ENCODE measurements around the gene FERMT1.
"Not testable (repeated sequence)": the region's sequence is repeated elsewhere in the genome, so short reads cannot be mapped to it uniquely, and the experiment has no call there.

The FERMT1 gene

DNA sequence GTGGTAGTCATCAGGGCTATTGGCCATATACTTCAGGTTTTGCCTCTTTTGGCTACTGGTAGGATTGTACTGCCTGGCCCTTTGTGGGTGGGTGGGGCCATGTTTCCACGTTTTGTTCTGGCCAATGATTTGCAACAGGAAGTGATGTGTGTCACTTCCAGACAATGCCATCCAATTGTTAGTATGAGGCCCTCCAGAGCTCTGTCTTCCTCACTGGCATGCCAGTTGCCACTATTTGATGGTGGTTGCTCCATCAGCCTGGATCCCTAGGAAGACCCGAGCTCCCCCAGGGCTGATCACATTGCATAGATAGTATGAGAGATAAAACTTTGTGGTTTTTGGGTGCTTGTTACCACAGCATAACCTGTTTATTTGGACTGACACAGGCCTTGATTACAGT, 61.3 kb downstream of the FERMT1 start:
- no peak for DNase-seq

DNA sequence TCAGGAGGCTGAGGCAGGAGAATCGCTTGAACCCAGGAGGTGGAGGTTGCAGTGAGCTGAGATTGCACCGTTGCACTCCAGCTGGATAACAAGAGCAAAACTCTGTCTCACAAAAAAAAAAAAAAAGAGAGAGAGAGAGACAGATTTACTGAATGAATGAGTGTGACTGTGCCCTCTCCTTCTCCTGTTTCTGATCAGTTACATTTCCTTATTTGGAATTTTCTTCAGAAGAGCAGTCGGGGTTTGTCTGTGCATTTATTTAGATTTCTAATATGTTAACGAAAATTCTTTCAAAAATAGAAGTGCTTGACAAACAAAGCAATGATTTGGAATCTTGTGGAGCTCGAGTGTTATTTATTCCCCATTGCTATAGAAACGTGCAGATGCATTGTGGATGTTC, 62.6 kb downstream of the FERMT1 start:
- no peak for DNase-seq

DNA sequence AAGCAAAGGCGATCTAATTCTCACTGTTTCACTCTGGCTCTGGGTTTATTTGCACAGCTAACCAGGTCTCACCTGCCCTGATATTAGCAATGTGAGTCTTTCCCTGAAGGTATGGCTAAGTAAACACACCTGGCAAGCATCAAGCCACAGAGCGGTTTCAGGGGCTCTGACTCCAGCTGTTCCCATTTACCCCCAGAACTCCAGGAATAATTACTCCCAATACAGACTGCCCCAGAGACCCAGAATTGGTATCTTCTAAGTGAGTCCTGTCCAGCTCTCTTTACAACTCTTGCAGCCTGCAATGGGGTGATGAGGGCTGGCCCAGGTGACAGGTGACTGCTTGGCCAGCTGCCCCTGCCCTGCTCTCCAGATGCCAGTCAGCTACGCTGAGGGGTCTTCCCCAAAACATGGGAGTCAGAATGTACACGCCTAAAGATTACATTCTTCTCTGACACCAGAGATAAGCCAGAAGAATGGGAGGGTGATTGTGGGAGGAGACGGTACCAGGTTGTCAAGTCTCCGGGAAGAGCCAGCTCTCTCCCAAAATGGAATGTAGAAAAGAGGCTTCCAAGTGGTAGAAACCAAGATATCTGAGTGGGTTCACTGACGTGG, 64.0 kb downstream of the FERMT1 start:
- peak; percentile 98 for DNase-seq

DNA sequence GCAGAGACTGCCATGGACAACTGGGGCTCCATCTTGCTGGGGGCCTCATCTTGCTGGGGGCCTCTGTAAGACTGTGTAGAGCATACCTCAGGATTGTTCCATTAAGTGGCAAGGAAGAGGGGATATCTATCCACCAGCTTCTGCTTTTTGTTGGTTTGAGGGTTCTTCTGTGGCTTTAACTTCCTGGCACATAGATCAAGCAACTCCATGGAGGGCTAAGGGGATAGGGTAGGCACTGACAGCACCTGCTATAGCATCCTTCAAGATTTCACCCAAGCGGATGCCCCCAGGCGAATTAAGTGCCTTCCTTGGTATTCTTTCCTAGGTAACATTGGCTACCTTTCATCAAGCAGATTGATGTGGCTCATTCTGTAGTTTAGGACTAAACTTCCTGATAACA, 65.1 kb downstream of the FERMT1 start:
- DNase-seq: peak; percentile 42

DNA sequence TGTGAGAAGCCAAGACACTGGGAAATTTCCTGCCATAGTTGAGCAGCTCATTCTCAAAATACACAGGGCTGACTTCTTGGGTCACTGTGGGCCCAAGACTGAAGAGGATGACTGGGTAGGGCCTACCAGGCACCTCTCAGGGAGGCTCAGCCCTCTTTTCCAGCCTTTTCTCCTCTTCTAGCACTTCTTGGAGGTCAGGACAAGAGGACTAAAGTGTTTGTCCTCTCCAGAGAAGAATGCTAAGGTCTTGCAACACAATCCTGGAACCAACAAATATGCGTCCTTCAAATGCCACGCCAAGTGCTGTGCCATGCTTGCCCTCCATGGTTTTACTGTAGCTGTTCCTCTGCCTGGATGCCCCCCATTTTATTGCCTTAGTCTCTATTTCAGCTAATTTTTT, 65.7 kb downstream of the FERMT1 start:
- no peak for DNase-seq

DNA sequence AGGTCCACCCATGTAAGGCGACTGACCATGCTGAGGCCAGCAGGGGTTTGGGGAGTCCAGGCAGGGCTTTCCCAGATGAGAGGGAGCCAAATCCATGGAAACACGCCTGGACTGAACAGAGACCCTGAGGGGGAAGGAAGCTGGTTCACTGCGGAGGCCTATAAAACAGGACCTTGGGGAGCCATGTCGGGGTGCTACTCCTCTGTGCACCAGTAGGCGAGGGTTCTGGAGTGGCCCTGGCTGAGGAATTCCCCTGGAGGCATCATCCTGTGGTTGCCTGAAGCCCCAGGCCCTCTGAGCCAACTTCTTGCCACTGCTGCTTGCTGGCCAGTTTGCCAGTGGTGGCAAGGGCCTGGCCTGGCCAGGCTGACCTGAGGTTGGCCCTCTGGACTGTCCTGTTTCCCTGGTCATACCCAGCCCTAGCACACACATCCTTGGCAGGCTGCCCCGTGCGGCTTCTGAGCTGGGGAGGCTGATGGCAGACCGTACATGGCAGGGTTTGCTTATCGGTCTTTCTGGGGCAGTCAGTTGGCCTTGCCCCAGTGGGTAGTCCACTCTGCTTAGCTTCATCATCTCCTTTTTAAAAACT, 66.8 kb downstream of the FERMT1 start:
- DNase-seq: no peak

DNA sequence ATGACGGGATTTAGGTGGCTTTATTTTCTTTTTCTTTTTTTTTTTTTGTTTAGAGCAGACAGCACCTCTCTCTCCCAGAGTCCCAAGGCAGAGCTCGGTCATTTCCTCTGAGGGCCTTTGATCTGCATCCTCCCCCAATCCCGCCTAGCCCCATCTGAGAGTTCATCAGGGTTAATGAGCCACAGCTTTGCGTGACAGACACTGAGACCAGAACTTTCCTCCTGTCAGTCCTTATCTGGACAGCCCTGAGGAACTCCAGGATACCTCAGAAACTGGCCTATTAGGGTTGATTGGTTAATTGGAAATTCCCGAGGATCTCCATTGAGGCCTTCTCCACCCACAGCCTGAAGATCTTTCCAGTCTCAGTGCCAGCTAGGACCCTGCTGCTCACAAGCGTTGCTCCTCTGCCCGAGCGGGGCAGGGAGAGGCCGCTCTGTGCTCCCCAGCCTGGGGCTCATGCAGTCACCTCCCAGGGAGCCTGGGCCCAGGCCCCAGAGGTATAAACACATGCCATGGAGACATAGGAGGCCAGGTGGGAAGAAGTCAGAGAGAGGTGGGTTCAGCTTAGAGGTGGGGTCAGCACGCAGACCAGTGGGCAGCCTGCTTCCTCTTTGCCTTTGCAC, 67.6 kb downstream of the FERMT1 start:
- DNase-seq: no peak

DNA sequence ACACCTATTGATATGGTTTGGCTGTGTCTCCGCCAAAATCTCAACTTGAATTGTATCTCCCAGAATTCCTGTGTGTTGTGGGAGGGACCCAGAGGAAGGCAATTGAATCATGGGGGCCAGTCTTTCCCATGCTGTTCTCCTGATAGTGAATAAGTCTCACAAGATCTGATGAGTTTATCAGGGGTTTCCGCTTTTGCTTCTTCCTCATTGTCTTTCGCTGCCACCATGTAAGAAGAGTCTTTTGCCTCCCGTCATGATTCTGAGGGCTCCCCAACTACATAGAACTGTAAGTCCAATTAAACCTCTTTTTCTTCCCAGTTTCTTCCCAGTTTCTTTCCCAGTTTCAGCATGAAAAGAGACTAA, 68.2 kb downstream of the FERMT1 start:
- DNase-seq: not testable (repeated sequence)

DNA sequence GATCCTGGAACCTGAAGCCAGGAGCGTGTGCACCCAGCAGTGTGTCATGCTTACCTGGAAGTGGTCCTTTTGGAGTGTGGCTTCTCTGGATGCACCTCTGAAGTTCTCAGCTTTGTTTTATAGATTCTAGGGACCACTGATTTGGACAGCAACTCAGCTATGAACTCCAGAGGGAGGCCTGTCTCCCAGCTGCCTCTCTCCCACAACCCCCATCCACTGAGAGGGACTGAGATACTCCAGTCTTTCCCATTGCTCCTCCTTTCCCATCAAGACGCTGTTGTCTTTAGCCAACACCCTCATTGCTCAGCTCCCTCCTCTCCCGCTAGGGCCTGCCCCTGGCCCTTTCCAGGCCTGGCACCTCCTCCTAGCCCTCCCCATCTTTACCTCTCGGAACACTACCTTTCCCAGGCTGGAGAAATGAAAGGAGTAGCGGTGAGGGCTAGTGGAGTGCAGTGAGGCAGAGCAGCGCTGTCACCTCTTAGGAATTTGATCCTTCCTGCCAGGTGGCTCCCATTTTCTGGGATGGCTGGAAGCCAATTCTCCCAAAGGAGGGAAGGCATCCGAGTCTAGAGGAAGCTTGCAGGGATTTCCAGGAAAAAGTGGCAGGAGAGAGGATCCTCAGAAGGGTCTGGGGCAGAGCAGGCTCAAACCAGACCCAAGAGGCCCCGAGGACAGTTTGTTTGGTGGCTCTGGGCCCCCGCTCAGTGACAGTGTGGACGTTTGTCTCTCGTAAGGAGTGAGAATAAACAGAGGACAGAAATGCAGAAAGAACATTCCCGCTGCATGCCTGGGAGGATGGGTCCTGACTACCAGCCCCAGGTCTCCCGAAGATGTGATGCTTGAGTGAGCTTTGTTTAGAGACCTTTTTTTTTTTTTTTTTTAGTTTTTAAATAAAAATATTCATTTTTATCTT, 68.8 kb downstream of the FERMT1 start, which contains the start of gene LRRN4:
TSS of gene LRRN4 (minus strand) at position 285 of the 913 bp plus-strand sequence. CDS start 1,261 bp downstream, outside the sequence.
- DNase-seq: peak; percentile 98

DNA sequence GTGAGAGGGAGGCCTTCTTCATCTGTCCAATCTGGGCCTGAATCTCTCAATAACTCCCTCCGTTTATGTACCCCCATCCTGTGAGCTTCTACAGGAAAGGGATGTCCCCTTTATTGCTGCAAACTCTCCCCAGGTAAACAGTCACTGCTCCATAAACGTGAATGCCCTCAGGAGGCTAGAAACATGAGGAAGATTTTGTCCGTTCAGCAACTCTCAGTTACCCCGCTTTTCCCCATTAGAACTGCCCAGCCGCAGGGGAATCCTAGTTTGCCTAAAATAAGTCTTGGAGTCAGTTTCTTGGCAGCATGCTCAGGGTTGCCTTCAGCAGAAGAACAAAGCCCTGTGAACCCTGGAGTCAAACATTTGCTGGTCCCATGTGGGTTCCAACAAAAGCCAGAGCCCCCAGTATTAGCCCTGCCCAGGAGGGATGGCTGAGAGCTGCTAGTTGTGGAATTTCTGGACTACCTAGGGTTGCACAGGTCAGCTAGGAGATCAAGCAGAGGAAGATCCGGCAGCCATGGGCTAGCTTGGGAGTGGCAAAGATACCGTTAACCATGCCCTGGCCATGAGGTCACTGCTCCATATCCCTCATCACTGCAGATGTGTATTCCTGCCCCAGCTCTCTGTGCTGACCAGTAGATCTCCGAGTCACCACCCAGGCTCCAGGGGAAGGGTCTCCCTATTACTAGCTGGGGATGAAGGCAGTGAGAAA, 69.6 kb downstream of the FERMT1 start:
- no peak for DNase-seq

DNA sequence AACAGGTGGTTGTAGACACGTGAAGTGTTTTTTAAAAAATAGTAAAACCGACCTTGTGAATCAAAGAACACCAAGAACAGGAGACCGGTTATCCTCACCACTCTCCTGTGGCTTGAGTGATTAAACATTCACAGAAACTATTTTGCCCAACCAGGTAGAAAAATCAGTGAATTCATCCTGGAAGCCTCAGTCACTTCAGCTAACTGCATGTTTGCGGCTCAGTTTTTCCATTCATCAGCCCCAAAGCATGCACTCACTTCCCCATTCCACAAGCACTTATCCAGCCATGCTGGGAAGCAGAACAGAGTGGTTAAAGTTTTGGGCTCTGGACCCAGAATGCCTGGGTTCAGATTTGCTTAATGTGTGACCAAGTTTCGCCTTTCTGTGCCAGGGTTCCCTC, 71.3 kb downstream of the FERMT1 start:
- DNase-seq: no peak

DNA sequence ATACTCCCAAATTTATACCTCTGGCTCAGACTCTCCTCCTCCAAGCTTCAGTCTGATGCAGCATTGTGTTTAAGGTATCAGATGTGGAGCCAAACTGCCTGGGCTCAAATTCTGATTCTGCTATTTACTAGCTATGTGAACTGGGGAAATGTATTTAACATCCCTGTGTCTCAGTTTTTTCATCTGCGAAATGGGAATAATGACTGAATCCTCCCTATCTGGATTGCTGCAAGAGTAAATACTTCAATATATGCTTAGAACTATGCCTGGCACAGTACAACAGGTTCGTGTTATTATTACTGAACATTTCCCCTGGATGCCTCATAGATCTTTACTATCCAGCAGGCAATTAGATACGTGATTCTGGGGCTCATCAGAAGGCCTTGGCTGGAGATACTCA, 74.4 kb downstream of the FERMT1 start:
- no peak for DNase-seq

DNA sequence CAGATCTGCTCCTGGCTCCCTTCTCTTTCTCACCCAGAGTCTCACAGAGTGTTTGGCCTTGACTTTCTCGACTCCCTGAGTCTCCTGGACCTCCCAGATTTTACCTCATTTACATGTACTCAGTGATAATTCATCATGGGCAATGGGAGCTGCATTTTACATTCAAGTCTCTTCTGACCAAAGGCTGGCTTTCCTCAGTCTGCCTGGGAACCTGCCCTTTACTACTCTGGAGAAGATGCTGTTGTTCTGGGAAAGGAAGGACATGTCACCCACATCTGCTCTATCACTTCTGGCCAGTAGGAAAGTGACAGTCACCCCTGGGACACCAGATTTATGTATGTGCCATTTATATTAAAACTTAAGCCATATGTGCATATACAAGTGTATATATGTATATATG, 76.4 kb downstream of the FERMT1 start:
- no peak for DNase-seq

DNA sequence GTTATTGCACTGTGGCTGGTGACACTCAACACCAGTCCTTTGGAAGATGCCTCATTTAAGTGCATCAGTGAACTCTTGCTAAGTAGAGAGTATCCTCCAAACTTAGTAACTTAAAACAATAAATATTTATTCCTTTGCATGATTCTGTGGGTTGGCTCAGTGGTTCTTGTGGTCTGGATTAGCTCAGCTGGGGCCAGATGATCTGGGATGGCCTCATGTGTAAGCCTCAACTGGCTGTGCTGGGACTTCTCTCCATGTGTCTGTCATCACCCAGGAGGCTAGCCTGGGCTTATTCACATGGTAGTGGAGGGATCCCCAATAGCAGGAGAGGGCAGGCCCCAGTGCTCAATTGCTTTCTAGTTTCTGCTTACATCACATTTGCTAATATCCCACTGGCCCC, 77.3 kb downstream of the FERMT1 start:
- DNase-seq: no peak

DNA sequence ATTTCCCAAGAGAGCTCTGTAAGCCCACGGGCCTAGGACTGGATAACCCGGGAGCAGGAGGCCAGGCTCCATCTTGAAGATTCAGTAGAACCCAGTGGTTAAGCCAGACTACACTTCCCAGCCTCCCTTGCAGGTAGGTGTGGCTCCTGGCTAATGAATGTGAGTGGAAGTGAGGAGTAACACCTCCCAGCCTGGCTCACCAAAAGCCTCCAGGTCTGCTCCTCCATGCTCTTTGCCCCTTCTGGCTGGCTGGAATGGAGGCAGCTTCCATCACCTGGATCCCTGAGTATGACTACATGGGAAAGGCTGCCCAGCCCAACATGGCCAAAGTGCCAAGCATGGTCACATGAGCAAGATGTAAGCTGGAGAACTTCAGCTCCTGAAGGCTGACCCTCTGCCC, 78.7 kb downstream of the FERMT1 start:
- peak; percentile 13 for DNase-seq

DNA sequence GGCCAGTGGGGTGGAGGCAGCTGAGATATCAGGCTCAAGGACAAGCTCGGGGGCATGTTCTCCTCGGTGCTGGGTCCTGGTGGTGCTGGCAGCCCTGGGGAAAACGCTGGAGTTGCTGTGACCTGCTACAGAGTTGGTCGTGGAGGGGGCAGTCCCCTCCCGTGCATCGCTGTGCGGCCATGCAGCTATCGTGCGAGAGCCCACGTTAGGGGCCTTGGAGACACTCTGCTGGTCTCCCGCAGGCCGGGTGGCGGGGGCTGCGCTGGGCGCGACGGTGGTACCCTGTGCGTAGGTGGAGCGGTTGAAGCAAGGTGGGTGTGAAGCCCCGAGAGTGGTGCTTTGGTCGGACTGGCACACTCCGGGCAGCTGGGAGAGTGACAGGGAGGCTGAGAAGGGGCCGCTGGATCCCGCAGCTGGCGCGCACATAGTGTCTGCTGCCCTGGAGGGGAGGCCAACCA, 81.0 kb downstream of the FERMT1 start:
- DNase-seq: no peak

DNA sequence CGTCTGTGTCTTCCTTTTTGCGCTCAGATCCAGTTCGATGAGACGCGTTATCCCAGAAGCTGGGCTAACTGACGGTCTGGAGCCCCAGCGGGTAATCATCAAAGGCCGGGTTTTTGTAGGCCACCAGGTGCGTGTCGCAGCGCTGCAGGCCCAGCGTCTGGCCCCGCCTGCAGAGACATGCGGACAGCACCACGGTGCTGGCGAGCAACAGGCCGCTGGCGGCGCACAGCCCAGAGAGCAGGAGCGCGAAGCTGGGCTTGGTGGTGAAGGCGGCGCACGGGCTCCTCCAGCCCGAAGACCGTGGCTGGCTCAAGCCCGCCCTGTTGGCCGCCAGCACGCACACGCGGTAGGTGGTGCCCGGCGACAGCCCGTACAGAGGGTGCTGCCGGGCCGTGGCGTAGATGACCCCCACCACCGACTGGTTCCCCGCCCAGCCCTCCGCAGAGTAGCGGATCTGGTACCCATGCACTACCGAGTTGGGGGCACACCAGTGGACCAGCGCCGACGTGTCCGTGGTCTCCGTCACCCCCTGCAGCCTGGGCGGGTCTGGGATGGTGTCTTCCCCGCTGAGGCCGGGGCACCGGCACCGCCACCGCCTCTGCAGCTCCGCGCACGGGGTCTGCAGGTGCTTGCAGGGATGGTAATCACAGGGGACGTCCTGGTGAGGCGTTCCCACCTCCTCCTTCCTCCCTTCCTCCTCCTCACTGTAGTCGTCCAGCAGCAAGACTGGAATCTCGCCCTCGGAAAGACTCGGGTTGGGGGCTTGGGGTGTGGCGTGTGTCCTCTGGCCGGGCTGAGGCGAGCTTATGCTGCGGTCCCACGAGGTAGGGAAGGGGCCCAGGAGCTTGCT, 81.6 kb downstream of the FERMT1 start:
- DNase-seq: no peak

DNA sequence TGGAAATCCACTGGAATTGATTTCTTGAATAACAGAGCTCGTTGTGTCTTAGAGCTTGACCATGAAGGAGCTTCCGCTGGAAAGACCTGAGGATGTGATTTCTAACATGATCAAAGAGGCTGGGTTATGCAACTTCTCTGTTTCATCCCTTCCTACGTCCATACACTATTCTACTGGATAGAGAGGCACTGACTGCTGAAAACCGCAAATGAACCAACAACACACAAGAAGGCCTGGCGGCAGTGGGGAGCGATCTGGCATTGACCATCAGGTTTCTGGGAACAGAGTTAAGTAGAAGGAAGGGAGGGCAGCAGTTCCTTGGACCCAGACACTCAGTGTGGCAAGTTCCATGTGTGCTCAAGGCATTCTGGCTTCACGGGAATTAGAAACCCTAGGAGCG, 82.3 kb downstream of the FERMT1 start:
- DNase-seq: no peak

DNA sequence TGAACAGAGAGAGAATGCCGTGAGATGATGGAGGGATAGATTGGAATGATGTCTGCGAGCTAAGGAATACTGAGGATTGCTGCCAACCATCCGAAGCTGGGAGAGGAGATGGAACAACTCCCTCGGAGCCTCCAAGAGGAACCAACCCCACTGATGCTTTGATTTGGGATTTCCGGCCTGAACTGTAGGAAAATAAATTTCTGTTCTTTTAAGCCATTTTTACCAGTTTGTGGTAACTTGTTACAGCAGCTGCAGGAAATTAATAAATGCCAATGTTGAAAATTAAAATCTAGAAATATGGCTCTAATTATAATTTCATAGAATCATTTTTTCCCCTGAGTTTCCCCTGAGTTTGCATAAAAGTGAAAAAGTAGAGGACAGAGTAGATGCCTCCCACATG, 83.1 kb downstream of the FERMT1 start:
- no peak for DNase-seq

DNA sequence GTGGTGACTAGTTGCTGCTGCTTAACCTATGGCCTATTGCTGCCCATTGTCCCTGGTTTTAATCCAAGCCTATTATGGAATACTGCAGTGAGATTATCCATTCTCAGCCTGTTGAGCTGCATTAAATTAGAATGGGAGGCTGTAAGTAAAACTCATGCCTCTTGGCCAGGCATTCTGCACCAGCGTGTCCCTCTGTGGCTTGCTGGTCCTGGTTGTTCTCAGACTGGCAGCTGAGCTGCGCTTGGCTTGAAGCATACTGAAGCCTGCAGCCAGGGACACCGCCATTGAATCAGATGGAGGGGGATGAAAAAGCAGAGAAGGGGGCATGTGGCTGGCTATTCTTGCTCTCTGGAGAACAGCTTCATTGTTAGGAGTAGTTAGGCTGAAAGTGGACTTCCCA, 84.6 kb downstream of the FERMT1 start:
- no peak for DNase-seq

DNA sequence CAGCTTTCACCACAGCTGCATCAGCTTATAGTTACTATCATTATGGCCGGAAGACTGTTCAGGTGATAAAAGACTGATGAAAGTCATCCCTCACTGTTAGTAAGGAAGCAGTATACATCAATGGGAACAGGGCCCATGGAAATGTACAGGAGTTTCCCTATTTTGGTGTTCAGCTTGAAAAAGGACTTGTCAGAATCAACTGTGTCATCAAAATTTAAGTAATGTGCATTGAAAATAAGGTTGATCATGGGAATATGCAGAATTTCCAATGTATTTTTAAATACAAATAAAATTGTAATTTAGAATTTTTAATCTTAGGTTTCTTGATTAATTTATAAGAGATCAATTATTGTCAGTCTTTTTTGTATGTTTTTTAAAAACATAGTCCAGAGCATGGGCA, 85.7 kb downstream of the FERMT1 start:
- DNase-seq: no peak

DNA sequence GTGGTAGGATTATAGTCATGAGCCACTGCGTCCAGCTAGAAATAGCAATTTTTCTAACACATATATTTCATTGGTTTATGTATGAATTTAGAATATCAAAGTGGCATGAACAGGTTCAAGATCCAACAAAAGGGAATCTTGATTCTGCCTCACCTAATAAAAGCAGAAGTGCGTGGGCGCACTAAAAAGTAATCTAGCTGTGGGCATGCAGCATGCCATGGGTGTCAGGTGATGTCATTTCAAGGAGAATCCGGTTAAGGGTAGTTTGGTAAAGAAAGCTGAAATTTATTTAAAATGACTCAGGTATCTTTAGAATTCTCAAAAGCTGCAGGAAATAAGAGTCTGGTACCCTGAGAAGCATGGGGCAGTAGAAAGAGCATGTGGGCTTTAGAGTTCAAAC, 86.6 kb downstream of the FERMT1 start:
- no peak for DNase-seq
